ENCODE results near the gene NYAP2.

DNA sequence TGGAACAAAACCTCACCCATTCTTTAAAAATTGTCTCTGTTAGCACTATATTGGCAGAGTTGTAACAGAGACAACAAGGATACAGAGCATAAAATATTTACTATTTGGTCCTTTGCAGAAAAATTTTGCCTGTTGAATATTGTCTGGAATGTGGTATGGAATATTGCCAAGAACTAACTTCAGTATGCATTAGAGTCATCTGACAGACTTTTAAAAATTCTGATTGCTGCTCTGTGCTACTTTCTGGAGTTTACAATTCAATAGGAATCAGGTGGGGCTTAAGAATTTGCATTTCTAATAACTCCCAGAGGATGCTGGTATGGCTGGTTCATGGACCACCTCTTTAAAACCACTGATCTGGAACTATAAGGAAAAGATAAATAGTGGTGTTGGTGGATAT is 32.8 kb upstream of the NYAP2 start:
- TF ChIP-seq YY1 (IDR thresholded peaks at IDR 0.05; ENCODE audit: low read depth, low read length), result no peak
- TF ChIP-seq SMARCA5 (IDR thresholded peaks at IDR 0.05), result no peak
- TF ChIP-seq EZH2 (IDR thresholded peaks at IDR 0.05; ENCODE audit: borderline replicate concordance, control insufficient read depth, low read depth, low read length), result no peak
- TF ChIP-seq BRCA1 (IDR thresholded peaks at IDR 0.05; ENCODE audit: low read depth, low read length), result no peak

Data from GM12878 (cell line).